Chondrocyte (in vitro differentiated cells): ENCODE data around the gene MYBPC2. TPM values are rescaled to one million over a fixed set of nuclear protein-coding genes. Genes with fewer than 3 reads are reported as not detected.

Experiments used
- DNase-seq: peaks from one replicate; pipeline ENCODE4 v3.0.0; 2021; ENCODE audit warnings: mixed read lengths, low spot score
- H3K27ac Mint-ChIP-seq: one replicate; pipeline ENCODE4 v1.8.0; 2021; ENCODE audit warnings: mild to moderate bottlenecking, moderate library complexity, mixed read lengths; ENCODE audit not compliant: unreplicated experiment
- H3K27me3 Mint-ChIP-seq: 2 replicates; pipeline ENCODE4 v1.8.0; 2021; ENCODE audit warnings: low read depth, mixed read lengths
- H3K36me3 Mint-ChIP-seq: 2 replicates; pipeline ENCODE4 v1.8.0; 2021; ENCODE audit warnings: low read depth, mixed read lengths
- H3K4me1 Mint-ChIP-seq: 2 replicates; pipeline ENCODE4 v1.8.0; 2021; ENCODE audit warnings: low read depth, mild to moderate bottlenecking, mixed read lengths
- H3K4me3 Mint-ChIP-seq: one replicate; pipeline ENCODE4 v1.8.0; 2021; ENCODE audit warnings: mild to moderate bottlenecking, moderate library complexity, mixed read lengths; ENCODE audit not compliant: unreplicated experiment
- H3K9me3 Mint-ChIP-seq: 2 replicates; pipeline ENCODE4 v1.8.0; 2021; ENCODE audit warnings: low read depth, mixed read lengths
- total RNA-seq: library from RNA; stranded (reverse); gene quantifications from 3 replicates; pipeline ENCODE4 v1.2.1, GENCODE V29; 2021
- TF ChIP-seq, protein P1 (sequence below): fragments of 200-600 bp; sonication (generic); IDR thresholded peaks from 2 replicates; pipeline ENCODE4 v1.5.0; 2021; ENCODE audit warnings: antibody characterized with exemption, mild to moderate bottlenecking, moderate library complexity

The MYBPC2 gene
- total RNA-seq, 1 donor from 2014 or later, result not detected

GRCh38 chr19:50512112-50512998 is 79.7 kb downstream of the MYBPC2 start:
- Mint-ChIP-seq H3K4me1 (peaks cover 25% of the 10 kb centered on the region), H3K9me3 (no peaks in the 10 kb centered on the region), H3K36me3 (peaks cover 1% of the 10 kb centered on the region), H3K27ac (no peak overlapping the region), H3K4me3 (no peak overlapping the region), H3K27me3 (no peaks in the 10 kb centered on the region)
- TF ChIP-seq, protein P1, sequence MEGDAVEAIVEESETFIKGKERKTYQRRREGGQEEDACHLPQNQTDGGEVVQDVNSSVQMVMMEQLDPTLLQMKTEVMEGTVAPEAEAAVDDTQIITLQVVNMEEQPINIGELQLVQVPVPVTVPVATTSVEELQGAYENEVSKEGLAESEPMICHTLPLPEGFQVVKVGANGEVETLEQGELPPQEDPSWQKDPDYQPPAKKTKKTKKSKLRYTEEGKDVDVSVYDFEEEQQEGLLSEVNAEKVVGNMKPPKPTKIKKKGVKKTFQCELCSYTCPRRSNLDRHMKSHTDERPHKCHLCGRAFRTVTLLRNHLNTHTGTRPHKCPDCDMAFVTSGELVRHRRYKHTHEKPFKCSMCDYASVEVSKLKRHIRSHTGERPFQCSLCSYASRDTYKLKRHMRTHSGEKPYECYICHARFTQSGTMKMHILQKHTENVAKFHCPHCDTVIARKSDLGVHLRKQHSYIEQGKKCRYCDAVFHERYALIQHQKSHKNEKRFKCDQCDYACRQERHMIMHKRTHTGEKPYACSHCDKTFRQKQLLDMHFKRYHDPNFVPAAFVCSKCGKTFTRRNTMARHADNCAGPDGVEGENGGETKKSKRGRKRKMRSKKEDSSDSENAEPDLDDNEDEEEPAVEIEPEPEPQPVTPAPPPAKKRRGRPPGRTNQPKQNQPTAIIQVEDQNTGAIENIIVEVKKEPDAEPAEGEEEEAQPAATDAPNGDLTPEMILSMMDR, result no peak
- DNase-seq, result peak; percentile 94

DNA sequence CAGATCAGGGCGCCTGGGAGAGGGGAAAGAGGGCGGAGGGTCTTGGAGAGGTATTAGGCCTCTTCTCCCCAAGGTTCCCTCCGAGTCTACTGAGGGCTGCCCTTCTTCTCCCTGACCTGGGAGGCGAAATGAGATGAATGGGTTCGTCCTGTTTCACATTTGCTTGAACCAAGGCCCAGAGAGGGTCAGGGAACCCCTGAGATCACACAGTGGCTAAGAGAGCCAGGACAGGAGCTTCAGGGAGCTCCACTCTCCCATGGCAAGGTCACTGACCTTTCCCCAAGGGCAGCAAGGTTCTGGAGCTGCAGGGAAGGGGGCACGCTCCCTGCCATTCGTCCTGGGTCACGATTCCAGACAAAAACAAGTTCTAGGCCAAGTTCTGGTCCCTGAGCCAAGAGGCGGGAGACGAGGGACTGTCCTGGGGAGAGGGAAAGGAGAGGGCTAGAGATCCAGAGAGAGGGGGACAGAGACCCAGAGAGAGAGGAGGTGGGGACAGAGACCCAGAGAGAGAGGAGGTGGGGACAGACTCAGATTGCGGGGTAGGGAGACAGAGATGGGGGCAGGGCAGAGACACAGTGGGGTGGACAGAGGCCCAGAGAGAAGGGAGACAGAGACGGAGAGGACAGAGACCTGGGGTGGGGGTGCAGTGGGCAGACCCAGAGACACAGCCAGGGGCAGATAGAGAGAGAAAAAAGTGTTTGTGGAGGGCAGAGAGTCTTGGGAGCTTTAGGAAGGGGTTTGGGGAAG is 80.5 kb downstream of the MYBPC2 start:
- Mint-ChIP-seq H3K4me3 (no peak overlapping the region), H3K27ac (no peak overlapping the region), H3K9me3 (no peaks in the 10 kb centered on the region), H3K27me3 (no peaks in the 10 kb centered on the region), H3K4me1 (peaks cover 25% of the 10 kb centered on the region), H3K36me3 (peaks cover 1% of the 10 kb centered on the region)
- TF ChIP-seq, protein P1, result no peak
- DNase-seq, result peak; percentile 42

- peak; percentile 77 for DNase-seq
- no peaks in the 10 kb centered on the region for H3K27me3 Mint-ChIP-seq
- peaks cover 22% of the 10 kb centered on the region for H3K4me1 Mint-ChIP-seq
- no peaks in the 10 kb centered on the region for H3K9me3 Mint-ChIP-seq
- TF ChIP-seq, protein P1, result no peak
- no peak within 1 kb of the TSS for H3K27ac Mint-ChIP-seq
- H3K36me3 Mint-ChIP-seq, result peaks cover under 1% of the 10 kb centered on the region
- no peak within 1 kb of the TSS for H3K4me3 Mint-ChIP-seq
These were observed 81.2 kb downstream of the MYBPC2 start, which contains the start of gene ASPDH for GRCh38 chr19:50513746-50514345. Gene ASPDH (minus strand): TSS chr19:50513913. CDS start chr19:50513823, 90 bp downstream.

GRCh38 chr19:50514346-50515167 is 81.9 kb downstream of the MYBPC2 start:
- H3K9me3 Mint-ChIP-seq, result no peaks in the 10 kb centered on the region
- no peak overlapping the region for H3K27ac Mint-ChIP-seq
- TF ChIP-seq, protein P1, result no peak
- H3K4me1 Mint-ChIP-seq, result peaks cover 16% of the 10 kb centered on the region
- H3K4me3 Mint-ChIP-seq, result no peak overlapping the region
- DNase-seq, result peak; percentile 89
- H3K36me3 Mint-ChIP-seq, result no peaks in the 10 kb centered on the region
- H3K27me3 Mint-ChIP-seq, result no peaks in the 10 kb centered on the region
